GM19455 (cell line): ENCODE measurements around the gene BST1.
A peak's percentile ranks its signal among the peaks of the same experiment; 100 is the strongest.

ENCODE experiments used
- ATAC-seq: cut with Tn5 transposase; IDR thresholded peaks from one replicate; pipeline ENCODE4 v1.9.1; 2021; ENCODE audit not compliant: unreplicated experiment

Gene BST1

DNA sequence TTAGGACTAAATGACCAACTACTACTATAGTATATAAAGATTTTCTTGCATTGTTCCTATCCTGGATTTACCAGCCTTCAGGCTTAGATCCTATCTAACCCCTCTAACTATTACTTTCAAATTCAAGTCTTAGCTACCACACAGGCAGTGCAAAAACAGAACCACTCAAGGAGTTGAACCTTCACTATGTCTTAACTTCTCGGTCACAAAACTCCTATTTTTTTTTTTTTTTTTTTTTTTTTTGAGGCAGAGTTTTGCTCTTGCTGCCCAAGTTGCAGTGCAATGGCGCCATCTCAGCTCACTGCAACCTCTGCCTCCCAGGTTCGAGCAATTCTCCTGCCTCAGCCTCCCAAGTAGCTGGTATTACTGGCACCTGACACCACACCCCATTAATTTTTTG lies 27.5 kb upstream of the BST1 start:
- no peak for ATAC-seq

DNA sequence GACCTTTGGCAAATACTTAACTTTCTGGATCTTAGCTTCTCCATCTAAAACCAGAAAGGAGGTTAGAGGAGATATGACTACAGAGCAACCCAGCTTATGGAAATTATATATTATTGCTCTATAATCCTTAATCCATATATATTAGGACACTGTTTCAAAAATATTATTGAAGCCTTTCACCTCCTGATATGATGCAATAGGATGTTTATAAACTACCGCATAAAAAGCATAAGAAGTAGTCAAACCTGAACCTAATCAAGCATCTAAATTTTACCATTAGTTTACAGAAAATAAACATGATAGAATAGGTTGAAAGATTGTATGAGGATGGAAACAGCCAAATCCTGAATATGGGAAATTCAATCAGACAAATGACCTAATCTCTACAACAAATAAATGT lies 26.8 kb upstream of the BST1 start:
- no peak for ATAC-seq

DNA sequence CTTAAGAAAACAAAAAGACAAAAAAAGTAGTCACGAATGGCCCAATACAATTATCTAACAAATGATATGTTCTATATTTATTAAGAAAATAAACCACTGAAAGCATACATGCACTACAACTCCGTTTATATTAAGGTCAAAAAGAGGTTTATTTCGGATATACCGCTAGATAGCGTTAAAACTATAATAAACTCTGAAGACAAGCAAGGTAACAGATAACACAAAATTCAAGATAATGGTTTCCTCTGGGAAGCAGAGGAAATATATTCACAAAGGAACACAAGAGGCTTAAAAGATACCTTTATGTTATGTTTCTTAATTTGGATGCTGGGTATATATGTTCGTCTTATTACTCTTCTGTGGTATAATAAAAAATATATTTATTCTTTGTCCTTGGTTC lies 26.0 kb upstream of the BST1 start:
- ATAC-seq = no peak

DNA sequence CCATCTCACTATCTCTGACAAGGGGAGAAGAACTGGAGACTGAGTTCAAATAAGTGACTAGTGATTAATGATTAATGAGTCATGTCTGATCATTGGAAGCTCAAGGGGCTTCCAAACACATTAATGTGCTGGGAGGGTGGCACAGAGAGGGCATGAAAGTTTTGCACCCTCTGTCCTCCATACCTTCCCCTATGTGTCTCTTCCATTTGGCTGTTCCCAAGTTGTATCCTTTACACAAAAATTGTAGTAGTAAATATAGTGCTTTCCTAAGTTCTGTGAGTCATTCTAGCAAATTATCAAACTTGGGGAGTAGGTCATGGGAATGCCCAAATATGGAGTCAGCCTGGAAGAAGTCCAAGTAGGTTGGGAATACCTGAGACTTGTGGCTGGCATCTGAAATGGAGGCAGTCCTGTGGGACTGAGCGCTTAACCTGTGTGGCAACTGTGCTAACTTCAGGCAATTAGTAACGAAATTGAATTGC lies 25.3 kb upstream of the BST1 start:
- no peak for ATAC-seq

DNA sequence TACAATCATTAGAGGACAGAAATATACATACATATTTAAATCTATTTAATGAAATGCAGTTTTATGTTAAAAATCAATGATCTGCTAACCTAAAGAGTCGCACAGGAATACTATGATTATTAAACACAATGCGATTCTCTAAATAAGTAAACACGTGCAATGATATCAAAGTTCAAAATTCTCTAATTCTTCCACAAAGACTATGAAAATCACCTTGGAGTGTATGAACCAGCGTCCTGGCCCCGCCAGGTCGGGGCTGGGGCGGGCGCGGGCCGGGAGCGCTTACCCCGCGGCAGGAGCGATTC lies 21.8 kb upstream of the BST1 start:
- ATAC-seq = no peak

DNA sequence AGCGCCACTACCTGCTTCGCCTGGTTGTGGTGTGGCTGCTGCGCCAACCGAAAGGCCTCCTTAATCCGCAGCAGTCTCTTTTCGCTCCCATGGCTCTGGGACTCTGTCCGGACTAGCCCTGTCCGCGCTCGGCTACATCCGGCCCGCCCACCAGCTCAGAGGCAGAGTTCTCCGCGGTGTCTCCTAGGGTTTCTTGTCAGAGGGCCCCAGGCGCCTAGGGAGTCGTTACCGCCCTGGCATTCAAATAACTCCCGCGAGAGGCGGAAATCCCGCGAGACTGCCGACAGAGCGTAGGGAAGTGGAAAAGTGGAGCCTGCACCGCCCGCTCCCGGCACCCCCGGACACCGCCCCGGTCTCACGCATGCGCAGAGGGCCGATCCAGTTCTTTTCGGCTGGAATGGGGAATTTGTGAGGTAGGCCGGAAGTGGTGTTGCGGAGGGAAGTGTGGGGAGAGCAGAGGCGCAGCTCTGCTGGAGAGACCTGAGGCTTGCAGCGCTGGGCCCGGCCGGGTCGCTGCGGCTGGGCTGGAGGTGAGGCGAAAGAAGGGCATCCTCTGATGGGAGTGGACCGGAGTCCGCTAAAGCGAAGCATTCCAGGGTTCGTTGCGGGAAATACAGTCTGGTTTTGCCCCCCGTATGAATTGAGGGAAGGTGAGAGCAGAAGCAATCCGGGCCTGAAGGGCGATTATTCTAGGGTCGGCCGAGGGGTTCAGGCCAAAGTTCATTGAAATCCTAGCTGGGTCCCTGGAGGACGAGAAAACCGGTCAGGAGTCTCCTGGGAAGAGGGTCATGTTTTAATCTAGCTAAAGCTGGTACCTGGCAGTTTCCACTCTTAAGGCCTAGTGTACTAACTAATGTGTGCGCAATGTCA lies 21.3 kb upstream of the BST1 start, which contains the start of gene FAM200B:
FAM200B (plus strand) TSS at position 456 of the 870 bp plus-strand sequence. CDS start 5,151 bp downstream, outside the sequence.
- ATAC-seq = peak; percentile 91

DNA sequence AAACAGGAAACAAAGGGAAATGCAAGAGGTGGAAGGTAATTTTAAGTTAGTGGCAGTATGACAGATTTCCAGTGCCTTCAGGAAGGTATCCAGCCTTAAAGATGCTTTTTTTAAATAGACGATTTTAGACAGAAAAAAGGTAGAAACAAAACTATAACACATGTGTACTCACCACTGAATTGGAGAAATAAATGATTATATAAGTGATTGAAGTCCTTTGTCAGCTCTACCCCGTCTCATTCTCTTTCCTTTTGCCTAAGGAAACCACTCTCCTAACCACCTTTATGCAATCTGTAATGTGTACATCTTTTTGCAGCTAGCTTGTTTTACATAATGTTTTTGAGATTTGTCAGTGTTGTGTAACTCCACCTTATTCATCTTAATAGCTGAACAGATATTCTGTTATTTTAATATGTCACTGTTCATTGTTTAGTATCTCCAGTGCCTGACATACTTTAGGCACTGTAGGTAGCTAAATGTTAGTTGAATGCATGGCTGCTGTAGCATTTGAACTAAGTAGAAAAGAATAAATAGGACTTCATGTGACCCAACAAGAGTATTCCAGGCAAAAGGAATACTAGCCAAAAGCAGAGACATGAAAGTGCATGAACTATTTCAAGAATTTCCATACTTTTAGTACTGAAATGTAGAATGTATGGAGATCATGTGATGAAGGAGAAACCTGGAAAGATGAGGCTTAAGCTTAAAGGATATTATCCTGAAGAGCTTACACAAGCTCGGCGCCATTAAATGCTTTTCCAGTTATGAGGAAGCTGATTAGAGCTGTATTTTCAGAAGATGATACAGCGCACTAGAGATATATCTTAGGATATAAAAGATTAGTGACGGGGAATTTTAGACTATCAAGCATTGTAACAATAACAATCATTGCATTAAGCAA lies 20.4 kb upstream of the BST1 start:
- ATAC-seq = no peak

DNA sequence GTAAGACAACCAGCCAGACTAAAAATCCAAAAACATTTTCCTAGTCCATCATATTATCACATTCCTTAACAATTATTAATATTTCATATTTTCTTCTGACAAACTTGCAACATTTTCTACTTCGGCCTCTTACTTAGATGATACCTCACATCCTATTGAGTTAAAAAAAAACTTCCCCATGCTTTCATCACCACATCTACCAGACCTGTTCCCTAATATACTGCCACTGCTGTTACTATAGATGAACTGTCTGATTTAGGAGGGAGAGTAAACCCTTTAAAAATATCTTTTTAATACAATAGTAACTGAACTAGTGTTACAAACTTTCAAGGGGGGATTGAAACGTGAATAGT lies 19.7 kb upstream of the BST1 start:
- no peak for ATAC-seq

DNA sequence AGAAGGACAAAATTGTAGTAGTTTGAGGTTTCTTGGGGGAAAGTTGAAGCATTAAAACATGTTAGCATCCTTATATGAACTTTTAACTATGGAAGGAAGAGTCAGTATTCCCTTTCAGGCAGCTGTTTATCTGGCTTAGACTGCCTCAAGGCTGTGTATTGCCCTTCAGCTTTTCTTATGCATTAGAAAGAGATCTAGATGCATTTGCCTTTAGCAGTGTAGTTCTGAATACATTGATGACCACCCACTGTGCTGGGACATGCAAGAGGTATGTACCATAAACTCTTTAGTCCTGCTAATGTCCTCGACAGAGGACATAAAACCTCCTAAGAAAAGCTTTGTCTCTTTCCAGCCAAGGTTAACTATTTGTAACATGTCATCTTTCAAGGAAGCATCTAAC lies 18.4 kb upstream of the BST1 start:
- ATAC-seq = no peak

DNA sequence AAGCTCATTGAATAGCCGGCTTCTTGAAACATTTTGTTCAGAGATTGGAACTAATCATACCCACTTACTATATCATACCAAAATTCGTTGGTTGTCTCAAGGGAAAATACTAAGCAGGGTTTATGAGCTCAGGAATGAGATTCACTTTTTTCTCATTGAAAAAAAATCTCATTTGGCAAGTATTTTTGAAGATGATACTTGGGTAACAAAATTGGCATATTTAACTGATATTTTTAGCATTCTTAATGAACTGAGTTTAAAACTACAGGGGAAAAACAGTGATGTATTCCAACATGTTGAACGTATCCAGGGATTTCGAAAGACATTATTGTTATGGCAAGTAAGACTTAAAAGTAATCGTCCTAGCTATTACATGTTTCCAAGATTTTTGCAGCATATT lies 14.8 kb upstream of the BST1 start:
- no peak for ATAC-seq

DNA sequence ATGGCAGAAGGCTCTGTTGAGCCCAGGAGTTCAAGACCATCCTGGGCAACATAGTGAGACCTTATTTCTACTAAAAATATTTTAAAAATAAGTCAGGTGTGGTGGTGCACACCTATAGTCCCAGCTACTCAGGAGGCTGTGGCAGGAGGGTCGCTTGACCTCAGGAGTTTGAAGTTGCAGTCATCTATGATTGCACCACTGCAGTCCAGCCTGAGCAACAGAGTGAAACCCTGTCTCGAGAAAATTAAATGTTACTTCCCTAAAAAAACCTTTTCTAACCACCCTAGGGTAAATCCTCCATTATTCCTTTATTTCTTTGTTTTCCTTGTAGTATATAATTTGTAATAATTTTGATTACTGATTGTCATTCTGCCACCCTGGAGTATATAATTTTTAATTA lies 13.3 kb upstream of the BST1 start:
- ATAC-seq = no peak

DNA sequence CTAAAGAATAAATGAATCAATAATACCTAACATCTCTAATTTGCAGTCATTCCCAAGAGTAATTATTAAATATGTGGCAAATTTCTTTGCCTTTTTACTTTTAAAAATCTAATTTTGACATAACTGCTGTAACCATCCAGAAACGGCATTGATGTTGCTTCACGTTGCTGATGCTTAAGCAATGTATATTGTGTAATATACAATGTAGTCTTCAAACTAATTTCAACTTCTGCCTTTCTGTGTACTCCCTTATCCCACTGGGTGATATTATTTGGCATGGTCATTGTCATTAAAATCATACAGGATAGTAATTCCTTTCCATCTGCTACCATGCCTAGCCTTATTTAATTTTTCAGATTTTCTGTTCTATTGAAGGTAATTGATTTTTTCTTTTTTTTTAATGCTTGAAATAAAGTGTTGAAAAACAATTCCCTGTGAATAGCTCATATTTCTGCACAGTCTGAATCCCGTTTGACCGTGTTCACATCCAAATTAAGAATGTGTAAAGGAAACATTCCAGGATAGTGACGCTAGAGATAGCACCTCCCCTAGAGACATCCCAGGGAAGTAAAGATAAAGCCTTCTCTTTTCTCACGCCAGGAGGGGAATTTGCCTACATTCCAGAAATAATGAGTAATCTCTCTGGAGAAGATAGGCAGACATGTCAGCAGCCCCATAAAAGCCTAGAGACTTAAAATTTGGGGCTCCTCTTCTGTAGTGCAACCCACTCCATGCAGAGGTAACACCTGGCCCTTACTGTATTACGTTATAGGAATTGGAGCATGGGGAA lies 12.7 kb upstream of the BST1 start:
- no peak for ATAC-seq

DNA sequence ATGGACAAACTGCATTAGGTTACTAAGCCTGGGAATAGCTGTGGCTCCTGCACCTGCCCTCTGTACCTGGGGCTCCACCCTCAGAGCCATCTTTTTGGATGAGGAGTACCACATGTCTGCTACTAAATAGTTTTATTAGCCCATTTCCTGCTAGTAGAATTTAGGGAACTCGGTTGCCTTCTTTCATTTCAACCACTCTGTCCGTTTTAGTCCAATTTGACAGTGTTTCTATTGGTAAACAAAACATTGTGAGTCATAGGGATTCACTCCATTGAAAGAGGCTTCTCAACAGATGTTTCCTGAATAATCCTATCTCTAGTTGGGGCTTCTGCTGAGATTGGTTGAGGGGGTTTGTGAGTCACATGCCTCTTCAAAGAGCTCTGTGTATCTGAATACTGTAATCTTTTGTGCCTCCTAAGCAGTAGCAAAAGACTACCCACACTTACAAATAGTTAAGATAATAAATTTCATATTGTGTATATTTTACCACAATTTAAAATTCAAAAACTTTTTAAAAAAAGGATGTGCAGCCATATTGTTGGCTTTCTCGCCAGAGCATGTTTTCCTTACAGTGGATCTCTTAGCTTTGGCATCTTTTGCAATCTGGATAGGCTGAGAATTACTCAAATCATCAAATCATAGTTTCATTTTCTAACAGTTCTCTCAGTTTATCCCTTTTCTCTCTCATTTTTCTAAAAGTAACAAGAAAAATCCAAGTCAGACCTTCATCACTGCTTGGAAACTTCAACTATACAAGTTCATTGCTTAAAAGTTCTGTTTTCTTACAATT lies 11.3 kb upstream of the BST1 start:
- ATAC-seq = no peak

DNA sequence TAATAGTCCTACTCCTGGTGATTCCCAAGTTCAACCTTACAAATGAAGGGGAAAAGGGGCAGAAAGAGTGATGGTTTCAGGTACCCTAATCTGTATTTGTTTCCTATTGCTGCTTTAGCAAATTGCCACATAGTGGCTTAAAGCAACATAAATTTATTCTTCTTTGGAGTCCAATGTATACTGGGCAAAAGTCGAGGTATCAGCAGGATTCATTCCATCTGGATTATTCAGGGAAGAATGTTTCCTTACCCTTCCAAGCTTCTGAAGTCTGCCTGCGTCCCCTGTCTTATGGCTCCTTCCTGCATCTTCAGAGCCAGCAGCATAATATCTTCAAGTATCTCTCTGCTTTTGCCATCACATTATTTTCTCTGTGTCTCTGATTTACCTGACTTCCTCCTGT lies 10.3 kb upstream of the BST1 start:
- no peak for ATAC-seq

DNA sequence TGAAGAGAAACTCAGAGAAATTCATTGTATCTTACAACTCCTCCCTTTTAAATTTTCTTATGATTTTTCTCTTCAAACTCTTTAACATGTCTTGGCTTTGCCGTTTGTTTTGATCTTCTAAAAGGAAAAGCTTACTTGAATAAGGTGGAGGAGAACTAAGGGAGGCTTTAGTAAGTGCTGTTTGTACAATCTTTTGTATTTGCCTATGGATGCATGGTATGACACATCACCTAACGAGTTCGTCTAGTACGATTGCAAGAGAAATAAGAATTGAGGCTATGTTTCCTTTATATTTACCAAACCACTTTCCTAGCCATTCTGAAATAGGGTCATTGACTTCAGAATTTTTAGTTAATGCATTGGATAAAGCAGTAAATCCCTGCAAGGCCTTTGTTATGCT lies 8.4 kb upstream of the BST1 start:
- no peak for ATAC-seq

DNA sequence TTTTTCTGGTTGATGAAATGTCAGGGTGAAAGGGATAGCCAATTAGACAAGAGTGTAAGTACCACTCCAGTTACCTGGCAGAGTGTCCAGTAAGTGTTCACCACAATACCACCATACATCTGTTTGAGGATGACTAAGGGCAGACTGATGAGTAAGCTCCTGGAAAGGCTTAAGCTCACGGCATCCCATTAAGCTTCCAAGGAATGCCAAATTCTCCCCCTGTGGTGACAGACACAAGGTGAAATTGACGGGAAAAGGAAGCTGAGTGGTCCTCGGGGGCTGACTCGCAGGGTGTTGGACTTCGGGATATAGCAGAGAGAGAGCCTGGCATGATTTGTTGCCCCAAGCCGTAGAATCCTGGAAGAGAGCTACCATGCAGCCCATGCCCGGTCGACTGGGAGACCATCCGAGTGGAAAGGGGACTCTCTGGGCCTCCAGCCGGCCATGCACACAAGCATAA lies 7.6 kb upstream of the BST1 start:
- ATAC-seq = no peak

DNA sequence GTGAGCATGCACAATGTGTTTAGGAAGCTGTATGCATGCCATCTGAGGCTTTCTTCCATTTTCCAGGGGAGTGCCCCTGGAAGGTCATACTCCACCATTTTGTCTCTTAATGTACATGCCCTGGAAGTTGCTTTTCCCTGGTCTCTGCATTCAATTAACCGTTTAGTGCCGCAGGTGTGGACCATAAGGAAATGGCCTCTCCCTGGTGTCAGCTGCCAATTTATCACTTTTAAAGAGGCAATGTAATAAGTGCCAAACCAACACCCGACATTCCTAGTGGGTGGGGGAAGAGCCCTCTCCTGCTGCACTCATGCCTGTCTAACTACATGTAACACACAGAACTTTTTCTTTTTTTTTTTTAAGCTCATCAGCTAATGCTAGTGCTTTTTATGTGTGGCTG lies 7.1 kb upstream of the BST1 start:
- ATAC-seq = no peak

DNA sequence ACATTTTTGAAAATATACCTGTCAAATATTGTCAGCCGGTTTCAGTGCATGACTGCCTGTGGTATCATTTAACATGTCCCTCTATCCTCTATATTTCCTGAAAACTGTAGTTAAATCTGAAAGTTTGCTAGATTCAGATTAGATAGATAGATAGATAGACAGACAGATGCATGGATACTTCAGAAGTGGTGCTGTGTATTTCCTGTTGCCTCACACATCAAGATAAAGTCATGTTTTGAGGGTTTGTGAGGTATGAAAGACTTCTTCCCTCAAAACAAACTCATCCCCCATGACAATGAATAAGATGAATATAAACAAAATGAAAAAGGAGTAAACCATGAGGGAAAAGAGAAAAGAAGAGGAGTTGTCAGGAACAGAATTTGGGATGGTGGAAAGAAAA lies 6.0 kb upstream of the BST1 start:
- no peak for ATAC-seq

DNA sequence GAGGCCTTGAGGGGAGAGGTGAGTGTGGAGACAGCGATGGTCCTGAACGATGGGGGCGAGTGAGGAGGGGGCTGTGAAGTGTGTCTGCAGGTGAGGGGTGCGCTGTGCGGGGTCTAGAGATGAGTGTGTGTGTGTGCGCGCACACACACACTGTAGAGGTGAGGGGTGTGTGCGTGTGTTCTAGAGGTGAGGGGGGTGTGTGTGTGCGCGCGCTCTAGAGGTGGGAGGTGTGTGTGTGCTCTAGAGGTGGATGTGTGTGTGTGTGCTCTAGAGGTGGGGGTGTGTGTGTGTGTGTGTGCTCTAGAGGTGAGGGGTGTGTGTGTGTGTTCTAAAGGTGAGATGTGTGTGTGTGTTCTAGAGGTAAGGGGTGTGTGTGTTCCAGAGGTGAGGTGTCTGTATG lies 574 bp downstream of the BST1 start:
- ATAC-seq = no peak

DNA sequence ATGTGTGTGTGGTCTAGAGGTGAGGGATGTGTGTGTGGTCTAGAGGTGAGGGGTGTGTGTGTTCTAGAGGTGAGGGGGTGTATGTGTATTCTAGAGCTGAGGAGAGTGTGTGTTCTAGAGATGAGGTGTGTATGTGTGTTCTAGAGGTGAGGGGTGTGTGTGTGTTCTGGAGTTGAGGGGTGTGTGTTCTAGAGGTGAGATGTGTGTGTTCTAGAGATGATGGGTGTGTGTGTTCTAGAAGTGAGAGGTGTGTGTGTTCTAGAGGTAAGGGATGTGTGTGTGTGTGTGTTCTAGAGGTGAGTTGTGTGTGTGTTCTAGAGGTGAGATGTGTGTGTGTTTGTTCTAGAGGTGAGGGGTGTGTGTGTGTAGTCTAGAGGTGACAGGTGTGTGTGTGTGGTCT lies 1.3 kb downstream of the BST1 start:
- no peak for ATAC-seq
